Activated naive CD4-positive, alpha-beta T cell treated with anti-CD3 and anti-CD28 coated beads for 36 hours (primary cell): ENCODE data around the gene OR2T35. TPM values are rescaled to one million over a fixed set of nuclear protein-coding genes. Genes with fewer than 3 reads are reported as not detected.
"Not testable (repeated sequence)": the region's sequence is repeated elsewhere in the genome, so short reads cannot be mapped to it uniquely, and the experiment has no call there.

Experiments
- CTCF ChIA-PET: fragments of 350-600 bp; sonication (Branson Sonifier 250); formaldehyde crosslinking; loops from one replicate; lab custom pipeline; 2021; ENCODE audit warnings: antibody characterized with exemption; lab: Charles Lee
- DNase-seq: peaks from one replicate; pipeline ENCODE4 v3.0.0-alpha.2; 2020
- H3K27ac Mint-ChIP-seq: one replicate; pipeline ENCODE4 v1.8.0; 2021; ENCODE audit warnings: mild to moderate bottlenecking, mixed read lengths
- H3K27me3 Mint-ChIP-seq: one replicate; pipeline ENCODE4 v1.8.0; 2021; ENCODE audit warnings: low read depth, mixed read lengths
- H3K36me3 Mint-ChIP-seq: one replicate; pipeline ENCODE4 v1.8.0; 2021; ENCODE audit warnings: low read depth, mixed read lengths
- H3K4me1 Mint-ChIP-seq: one replicate; pipeline ENCODE4 v1.8.0; 2021; ENCODE audit warnings: low read depth, mixed read lengths
- H3K4me3 Mint-ChIP-seq: one replicate; pipeline ENCODE4 v1.8.0; 2021; ENCODE audit warnings: mild to moderate bottlenecking, moderate library complexity, mixed read lengths
- H3K9me3 Mint-ChIP-seq: one replicate; pipeline ENCODE4 v1.8.0; 2021; ENCODE audit warnings: mixed read lengths
- intact Hi-C: fragments of 100-400 bp; cut with micrococcal nuclease; formaldehyde crosslinking; loops from one replicate; pipeline ENCODE4 v1.15.1; 2023
- total RNA-seq, 2 experiments: library from RNA; stranded (reverse); gene quantifications; one replicate each; pipeline ENCODE4 v1.2.3, GENCODE V29; 2021

OR2T35 gene
- not detected for total RNA-seq

- DNase-seq, intact Hi-C loops, H3K27ac Mint-ChIP-seq: not testable (repeated sequence)
These were observed at the start of gene OR2T35 for GRCh38 chr1:248645178-248645577. Gene OR2T35, minus strand, starts transcription at chr1:248645278. Its CDS starts 6,020 bp downstream, at chr1:248639258.

GRCh38 chr1:248691567-248692155 lies 46.6 kb upstream of the OR2T35 start:
- no peak for DNase-seq

More at GRCh38 chr1:248645178-248645577, at the start of gene OR2T35:
- H3K4me1 Mint-ChIP-seq, H3K9me3 Mint-ChIP-seq, CTCF ChIA-PET, H3K4me3 Mint-ChIP-seq, H3K36me3 Mint-ChIP-seq, H3K27me3 Mint-ChIP-seq: not testable (repeated sequence)

GRCh38 chr1:248688527-248689298 lies 43.6 kb upstream of the OR2T35 start:
- CTCF ChIA-PET = interaction anchor here (0.7 kb wide), 1 partner anchor 125 kb away, joined by 3 read pairs; no protein-coding TSS in a partner anchor
- peaks cover 6% of the 10 kb centered on the region for H3K4me1 Mint-ChIP-seq
- H3K27ac Mint-ChIP-seq = no peak overlapping the region
- intact Hi-C loops = loop anchor here (5.0 to 10.0 kb wide), 2 partner anchors 444 to 751 kb away; no protein-coding TSS in a partner anchor
- no peaks in the 10 kb centered on the region for H3K36me3 Mint-ChIP-seq
- H3K9me3 Mint-ChIP-seq = peaks cover 4% of the 10 kb centered on the region
- DNase-seq = no peak
- H3K4me3 Mint-ChIP-seq = no peak overlapping the region
- peaks cover 5% of the 10 kb centered on the region for H3K27me3 Mint-ChIP-seq

More at GRCh38 chr1:248691567-248692155, 46.6 kb upstream of the OR2T35 start:
- H3K4me1 Mint-ChIP-seq = peaks cover 4% of the 10 kb centered on the region
- H3K27me3 Mint-ChIP-seq = peaks cover 3% of the 10 kb centered on the region
- peaks cover 4% of the 10 kb centered on the region for H3K9me3 Mint-ChIP-seq
- H3K4me3 Mint-ChIP-seq = no peak overlapping the region
- CTCF ChIA-PET = no interaction called here
- H3K27ac Mint-ChIP-seq = no peak overlapping the region
- H3K36me3 Mint-ChIP-seq = no peaks in the 10 kb centered on the region
- intact Hi-C loops = no loop called here

- Mint-ChIP-seq H3K9me3 (peaks cover 4% of the 10 kb centered on the region), H3K4me1 (peaks cover 6% of the 10 kb centered on the region), H3K27ac (no peak overlapping the region), H3K27me3 (peaks cover 8% of the 10 kb centered on the region), H3K36me3 (no peaks in the 10 kb centered on the region), H3K4me3 (no peak overlapping the region)
- intact Hi-C loops = loop anchor here (1.0 to 10.0 kb wide), 5 partner anchors 65 to 750 kb away; no protein-coding TSS in a partner anchor
- CTCF ChIA-PET = interaction anchor here (1.2 to 2.8 kb wide), 4 partner anchors 64 to 287 kb away, joined by 3 to 24 read pairs (median 4); no protein-coding TSS in a partner anchor
- DNase-seq = peak; percentile 44
These were observed 41.7 kb upstream of the OR2T35 start for GRCh38 chr1:248686815-248687214.

- no peak for DNase-seq
- CTCF ChIA-PET = interaction anchor here (0.6 to 1.9 kb wide), 4 partner anchors 9 to 439 kb away, joined by 3 to 8 read pairs (median 6); no protein-coding TSS in a partner anchor
- peaks cover 19% of the 10 kb centered on the region for H3K27me3 Mint-ChIP-seq
- no peaks in the 10 kb centered on the region for H3K9me3 Mint-ChIP-seq
- intact Hi-C loops = loop anchor here (10.0 kb wide), 1 partner anchor 437 kb away; no protein-coding TSS in a partner anchor
- no peak overlapping the region for H3K27ac Mint-ChIP-seq
- no peaks in the 10 kb centered on the region for H3K36me3 Mint-ChIP-seq
- peaks cover 2% of the 10 kb centered on the region for H3K4me1 Mint-ChIP-seq
- no peak overlapping the region for H3K4me3 Mint-ChIP-seq
These were observed 36.6 kb upstream of the OR2T35 start for GRCh38 chr1:248681651-248682050.

GRCh38 chr1:248670003-248670402 lies 24.9 kb upstream of the OR2T35 start:
- no peak for DNase-seq
- no peak overlapping the region for H3K27ac Mint-ChIP-seq

GRCh38 chr1:248663453-248664328 lies 18.6 kb upstream of the OR2T35 start:
- H3K36me3 Mint-ChIP-seq, H3K4me3 Mint-ChIP-seq, H3K27me3 Mint-ChIP-seq, H3K4me1 Mint-ChIP-seq, H3K27ac Mint-ChIP-seq, H3K9me3 Mint-ChIP-seq, intact Hi-C loops, CTCF ChIA-PET: not testable (repeated sequence)
- DNase-seq = peak; percentile 22

More at GRCh38 chr1:248670003-248670402, 24.9 kb upstream of the OR2T35 start:
- CTCF ChIA-PET = no interaction called here
- no peaks in the 10 kb centered on the region for H3K4me1 Mint-ChIP-seq
- no peaks in the 10 kb centered on the region for H3K27me3 Mint-ChIP-seq
- intact Hi-C loops = no loop called here
- H3K9me3 Mint-ChIP-seq = peaks cover 5% of the 10 kb centered on the region
- H3K36me3 Mint-ChIP-seq = peaks cover 2% of the 10 kb centered on the region
- no peak overlapping the region for H3K4me3 Mint-ChIP-seq

- intact Hi-C loops, H3K4me1 Mint-ChIP-seq, H3K36me3 Mint-ChIP-seq, H3K27ac Mint-ChIP-seq, DNase-seq, CTCF ChIA-PET, H3K27me3 Mint-ChIP-seq, H3K9me3 Mint-ChIP-seq, H3K4me3 Mint-ChIP-seq: not testable (repeated sequence)
These were observed 11.7 kb upstream of the OR2T35 start for GRCh38 chr1:248656797-248657196.

GRCh38 chr1:248655354-248655753 lies 10.3 kb upstream of the OR2T35 start, which contains the start of gene OR2T27:
Gene OR2T27, minus strand, starts transcription at chr1:248655528. Its CDS starts 4,644 bp downstream, at chr1:248650884.
- DNase-seq, H3K4me3 Mint-ChIP-seq, H3K4me1 Mint-ChIP-seq, intact Hi-C loops, CTCF ChIA-PET, H3K9me3 Mint-ChIP-seq, H3K27me3 Mint-ChIP-seq, H3K36me3 Mint-ChIP-seq, H3K27ac Mint-ChIP-seq: not testable (repeated sequence)

GRCh38 chr1:248648770-248649536 lies 3.9 kb upstream of the OR2T35 start:
- H3K9me3 Mint-ChIP-seq, H3K4me3 Mint-ChIP-seq, H3K36me3 Mint-ChIP-seq, intact Hi-C loops, H3K27ac Mint-ChIP-seq, H3K4me1 Mint-ChIP-seq, DNase-seq, CTCF ChIA-PET, H3K27me3 Mint-ChIP-seq: not testable (repeated sequence)

- H3K9me3 Mint-ChIP-seq, H3K4me3 Mint-ChIP-seq, DNase-seq, H3K27me3 Mint-ChIP-seq, H3K4me1 Mint-ChIP-seq, intact Hi-C loops, H3K27ac Mint-ChIP-seq, H3K36me3 Mint-ChIP-seq, CTCF ChIA-PET: not testable (repeated sequence)
These were observed 2.0 kb downstream of the OR2T35 start for GRCh38 chr1:248642971-248643651.
